Memory B cell (primary cell): ENCODE results near the gene ERC1.

ENCODE experiments used
- ATAC-seq: fragments of 150-1000 bp; cut with Tn5 transposase; 2 replicates; pipeline ENCODE4 v1.10.0; 2021; ENCODE audit warnings: low read depth, mild to moderate bottlenecking, moderate library complexity
- DNase-seq, 2 donors: peaks; one replicate each; pipeline ENCODE4 v3.0.0; 2022; ENCODE audit warnings: low spot score in 2 of 2
- H3K27ac Mint-ChIP-seq: one replicate; pipeline ENCODE4 v1.8.0; 2022; ENCODE audit warnings: mild to moderate bottlenecking, moderate library complexity, mixed read lengths
- H3K27me3 Mint-ChIP-seq: one replicate; pipeline ENCODE4 v1.8.0; 2022; ENCODE audit warnings: mixed read lengths
- H3K36me3 Mint-ChIP-seq: one replicate; pipeline ENCODE4 v1.8.0; 2022; ENCODE audit warnings: mild to moderate bottlenecking, mixed read lengths
- H3K4me1 Mint-ChIP-seq: one replicate; pipeline ENCODE4 v1.8.0; 2022; ENCODE audit warnings: mixed read lengths
- H3K4me3 Mint-ChIP-seq: one replicate; pipeline ENCODE4 v1.8.0; 2022; ENCODE audit warnings: mild to moderate bottlenecking, moderate library complexity, mixed read lengths
- H3K9me3 Mint-ChIP-seq: one replicate; pipeline ENCODE4 v1.8.0; 2022; ENCODE audit warnings: mixed read lengths

ERC1 gene

DNA sequence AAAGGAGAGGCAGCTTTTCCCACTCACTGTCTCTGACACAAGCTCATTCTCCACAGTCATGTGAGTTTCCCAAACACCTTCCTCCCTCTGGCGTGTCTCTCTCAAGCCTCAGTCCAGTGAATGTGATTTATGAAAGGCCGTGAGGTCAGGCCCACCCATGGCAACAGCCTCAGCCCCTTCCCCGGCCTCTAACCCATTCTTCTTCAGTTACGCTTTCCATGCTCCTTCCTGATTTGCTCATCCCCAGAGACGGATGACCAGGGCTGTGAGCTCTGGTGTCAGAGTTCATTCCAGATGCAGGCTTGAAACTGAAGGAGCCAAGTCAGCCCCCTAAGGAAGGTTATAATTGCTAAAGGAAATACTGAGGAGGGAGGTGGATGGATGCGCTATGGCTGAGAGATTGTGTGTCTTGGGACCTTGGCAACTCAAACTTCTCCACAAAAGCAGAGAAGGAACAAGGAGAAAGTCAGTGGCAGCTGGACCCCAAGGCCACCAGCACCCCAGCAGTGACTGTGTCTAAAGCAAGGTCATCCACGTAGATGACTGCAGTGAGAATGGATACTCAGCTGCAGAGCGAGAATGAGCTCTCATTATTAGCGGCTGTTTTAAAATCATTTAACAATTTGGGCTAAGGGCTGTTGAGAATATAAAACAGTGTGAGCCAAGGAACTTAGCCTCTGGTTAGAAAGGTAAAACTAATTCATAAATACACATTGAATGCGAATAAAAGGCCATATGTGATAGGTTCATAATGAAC lies 519.2 kb downstream of the ERC1 start:
- DNase-seq = no peak
- H3K4me1 Mint-ChIP-seq = peaks cover 3% of the 10 kb centered on the region
- H3K27me3 Mint-ChIP-seq = peaks cover 9% of the 10 kb centered on the region
- no peak for ATAC-seq
- no peak overlapping the region for H3K27ac Mint-ChIP-seq
- no peak overlapping the region for H3K4me3 Mint-ChIP-seq
- H3K9me3 Mint-ChIP-seq = no peaks in the 10 kb centered on the region
- H3K36me3 Mint-ChIP-seq = no peaks in the 10 kb centered on the region

DNA sequence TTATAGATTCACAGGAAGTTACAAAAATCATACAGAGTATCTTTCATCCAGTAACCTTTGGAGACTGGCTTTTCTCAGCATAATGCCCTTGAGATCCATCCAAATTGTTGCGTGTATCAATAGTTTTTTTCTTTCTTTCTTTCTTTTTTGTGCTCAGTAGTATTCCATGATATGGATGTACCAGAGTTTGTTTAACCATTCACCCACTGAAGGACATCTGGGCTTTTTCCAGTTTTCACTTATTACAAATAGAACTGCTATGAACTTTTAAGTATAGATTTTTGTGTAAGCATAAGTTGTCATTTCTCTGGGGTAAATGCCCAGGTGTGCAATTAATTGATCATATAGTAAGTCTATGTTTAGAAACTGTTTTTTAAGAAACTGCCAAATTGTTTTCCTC lies 524.0 kb downstream of the ERC1 start:
- ATAC-seq = no peak
- no peak for DNase-seq
- Mint-ChIP-seq H3K27ac (no peak overlapping the region), H3K4me1 (peaks cover 3% of the 10 kb centered on the region), H3K9me3 (peaks cover 2% of the 10 kb centered on the region), H3K27me3 (peaks cover 21% of the 10 kb centered on the region), H3K36me3 (peaks cover 2% of the 10 kb centered on the region), H3K4me3 (no peak overlapping the region)

DNA sequence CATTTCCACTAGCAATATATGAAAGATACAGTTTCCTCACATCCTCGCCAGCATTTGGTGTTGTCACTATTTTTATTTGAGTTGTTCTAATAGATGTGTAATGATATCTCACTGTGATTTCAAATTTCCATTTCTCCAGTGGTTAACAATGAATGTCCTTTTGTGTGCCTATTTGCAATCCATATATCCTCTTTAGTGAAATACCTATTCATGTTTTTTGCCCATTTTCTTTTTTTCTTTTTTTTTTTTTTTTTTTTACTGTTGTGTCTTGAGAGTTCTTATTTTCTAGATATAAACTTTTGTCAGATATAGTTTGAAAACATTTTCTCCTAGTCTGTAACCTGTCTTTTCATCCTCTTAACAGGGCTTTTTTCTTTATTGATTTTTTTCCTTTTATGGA lies 524.4 kb downstream of the ERC1 start:
- peaks cover 2% of the 10 kb centered on the region for H3K9me3 Mint-ChIP-seq
- H3K4me1 Mint-ChIP-seq = peaks cover 3% of the 10 kb centered on the region
- peaks cover 18% of the 10 kb centered on the region for H3K27me3 Mint-ChIP-seq
- ATAC-seq (no peak), DNase-seq (no peak)
- H3K4me3 Mint-ChIP-seq = no peak overlapping the region
- no peak overlapping the region for H3K27ac Mint-ChIP-seq
- peaks cover 2% of the 10 kb centered on the region for H3K36me3 Mint-ChIP-seq

GRCh38 chr12:1517007-1517406 lies 526.0 kb downstream of the ERC1 start:
- H3K4me1 Mint-ChIP-seq = peaks cover 3% of the 10 kb centered on the region
- H3K9me3 Mint-ChIP-seq = peaks cover 2% of the 10 kb centered on the region
- H3K4me3 Mint-ChIP-seq = no peak overlapping the region
- ATAC-seq = no peak
- H3K27ac Mint-ChIP-seq = no peak overlapping the region
- peaks cover 2% of the 10 kb centered on the region for H3K36me3 Mint-ChIP-seq
- no peak for DNase-seq
- H3K27me3 Mint-ChIP-seq = peaks cover 17% of the 10 kb centered on the region

- Mint-ChIP-seq H3K4me1 (peaks cover 3% of the 10 kb centered on the region), H3K4me3 (no peak overlapping the region), H3K27ac (no peak overlapping the region), H3K27me3 (peaks cover 17% of the 10 kb centered on the region), H3K36me3 (peaks cover 2% of the 10 kb centered on the region), H3K9me3 (peaks cover 2% of the 10 kb centered on the region)
- DNase-seq = no peak
- no peak for ATAC-seq
Measured at GRCh38 chr12:1517734-1518525, 526.9 kb downstream of the ERC1 start.

- peaks cover 2% of the 10 kb centered on the region for H3K36me3 Mint-ChIP-seq
- H3K9me3 Mint-ChIP-seq = peaks cover 2% of the 10 kb centered on the region
- H3K4me1 Mint-ChIP-seq = no peaks in the 10 kb centered on the region
- ATAC-seq = no peak
- no peak for DNase-seq
- no peak overlapping the region for H3K27ac Mint-ChIP-seq
- H3K27me3 Mint-ChIP-seq = peaks cover 21% of the 10 kb centered on the region
- no peak overlapping the region for H3K4me3 Mint-ChIP-seq
Measured at GRCh38 chr12:1518591-1519516, 527.8 kb downstream of the ERC1 start.

DNA sequence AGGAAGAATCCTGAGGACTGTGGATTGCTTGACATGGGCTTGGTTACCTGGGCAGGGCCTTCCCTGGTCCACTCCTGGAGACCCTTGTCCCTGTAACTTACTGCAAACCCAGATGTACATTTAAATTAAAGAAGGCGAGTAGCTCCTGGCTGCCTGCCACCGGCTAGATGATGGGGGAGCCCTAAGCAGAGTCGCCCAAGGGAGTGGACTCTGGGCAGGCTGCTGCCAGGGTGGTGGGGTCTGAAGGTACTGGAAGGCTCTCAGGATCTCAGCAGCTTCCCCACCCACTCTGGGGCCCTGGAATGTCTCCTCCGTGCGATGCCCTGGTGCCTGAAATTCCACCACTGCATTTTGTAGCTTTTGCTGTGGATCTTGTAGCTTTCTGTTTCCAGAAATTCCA lies 528.6 kb downstream of the ERC1 start:
- no peaks in the 10 kb centered on the region for H3K4me1 Mint-ChIP-seq
- ATAC-seq = no peak
- H3K27me3 Mint-ChIP-seq = peaks cover 24% of the 10 kb centered on the region
- H3K36me3 Mint-ChIP-seq = peaks cover 2% of the 10 kb centered on the region
- DNase-seq = no peak
- no peak overlapping the region for H3K27ac Mint-ChIP-seq
- peaks cover 2% of the 10 kb centered on the region for H3K9me3 Mint-ChIP-seq
- H3K4me3 Mint-ChIP-seq = no peak overlapping the region

- Mint-ChIP-seq H3K36me3 (no peaks in the 10 kb centered on the region), H3K27me3 (peaks cover 37% of the 10 kb centered on the region), H3K9me3 (no peaks in the 10 kb centered on the region), H3K27ac (no peak overlapping the region), H3K4me3 (no peak overlapping the region), H3K4me1 (peaks cover 8% of the 10 kb centered on the region)
- ATAC-seq (no peak), DNase-seq (no peak)
Measured at GRCh38 chr12:1523046-1523445, 532.0 kb downstream of the ERC1 start.

DNA sequence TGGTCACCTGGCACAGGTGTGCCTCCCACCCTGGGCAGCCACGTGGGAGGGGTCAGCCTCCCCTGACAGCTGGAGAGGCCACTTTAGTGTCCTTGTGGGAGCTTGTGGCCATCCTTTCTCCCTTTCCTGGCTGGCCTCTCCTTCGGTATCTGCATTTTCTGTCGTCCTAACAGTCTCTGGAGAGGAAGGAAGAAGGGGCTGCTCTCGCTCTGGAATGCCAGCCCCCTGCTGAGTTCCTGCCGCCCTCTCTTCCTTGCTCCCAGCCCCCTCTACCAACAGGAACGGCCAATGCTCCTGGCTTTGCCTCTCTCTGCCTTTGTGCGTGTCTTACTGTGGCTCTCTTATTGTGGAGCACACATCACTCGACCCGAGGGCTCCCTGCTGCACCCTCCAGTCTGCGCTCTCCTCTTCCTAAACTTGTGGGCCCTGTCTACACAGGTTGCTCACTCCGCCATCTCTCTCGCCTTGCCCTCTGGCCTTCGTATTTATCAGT lies 532.6 kb downstream of the ERC1 start:
- H3K4me1 Mint-ChIP-seq = peaks cover 8% of the 10 kb centered on the region
- H3K27me3 Mint-ChIP-seq = peaks cover 37% of the 10 kb centered on the region
- no peak overlapping the region for H3K27ac Mint-ChIP-seq
- H3K9me3 Mint-ChIP-seq = no peaks in the 10 kb centered on the region
- no peak overlapping the region for H3K4me3 Mint-ChIP-seq
- DNase-seq (no peak), ATAC-seq (no peak)
- H3K36me3 Mint-ChIP-seq = no peaks in the 10 kb centered on the region

DNA sequence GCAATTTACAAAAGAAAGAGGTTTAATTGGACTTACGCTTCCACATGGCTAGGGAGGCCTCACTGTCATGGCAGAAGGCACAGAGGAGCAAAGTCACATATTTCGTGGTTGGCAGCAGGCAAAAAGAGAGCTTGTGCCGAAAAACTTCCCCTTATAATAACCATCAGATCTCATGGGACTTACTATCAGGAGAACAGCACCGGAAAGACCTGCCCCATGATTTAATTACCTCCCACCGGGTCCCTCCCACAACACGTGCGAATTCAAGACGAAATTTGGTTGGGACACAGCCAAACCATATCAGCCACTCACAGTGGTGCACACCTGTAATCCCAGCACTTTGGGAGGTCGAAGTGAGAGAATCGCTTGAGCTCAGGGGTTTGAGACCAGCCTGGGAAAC lies 534.8 kb downstream of the ERC1 start:
- Mint-ChIP-seq H3K4me1 (peaks cover 10% of the 10 kb centered on the region), H3K27ac (no peak overlapping the region), H3K27me3 (peaks cover 32% of the 10 kb centered on the region), H3K36me3 (no peaks in the 10 kb centered on the region), H3K9me3 (no peaks in the 10 kb centered on the region), H3K4me3 (peak overlapping the region; percentile 19)
- DNase-seq = no peak
- peak; percentile 36 for ATAC-seq

GRCh38 chr12:1527789-1528188 lies 536.8 kb downstream of the ERC1 start:
- no peaks in the 10 kb centered on the region for H3K36me3 Mint-ChIP-seq
- no peak for ATAC-seq
- H3K4me3 Mint-ChIP-seq = no peak overlapping the region
- H3K4me1 Mint-ChIP-seq = peaks cover 15% of the 10 kb centered on the region
- H3K27me3 Mint-ChIP-seq = peaks cover 37% of the 10 kb centered on the region
- H3K9me3 Mint-ChIP-seq = no peaks in the 10 kb centered on the region
- no peak overlapping the region for H3K27ac Mint-ChIP-seq
- DNase-seq = no peak

DNA sequence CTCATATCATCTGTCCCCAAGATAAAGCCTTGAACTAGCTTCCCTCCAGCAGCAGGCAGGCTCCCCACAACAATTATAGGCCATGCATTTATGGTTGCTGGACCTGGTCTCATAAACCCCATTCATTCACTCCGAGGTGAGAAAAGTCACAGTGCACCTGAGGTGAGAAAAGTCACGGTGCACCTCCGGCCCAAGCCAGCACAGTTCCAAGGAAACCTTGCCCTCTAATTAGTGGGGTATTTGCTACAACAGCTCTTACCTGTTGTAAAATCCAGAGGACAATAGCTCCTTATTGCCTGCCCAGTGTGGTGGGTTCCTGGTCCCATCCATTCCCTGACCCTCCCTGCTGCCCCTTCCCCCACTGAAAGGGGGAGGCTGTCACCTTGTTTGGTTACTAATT lies 537.8 kb downstream of the ERC1 start:
- Mint-ChIP-seq H3K27me3 (peaks cover 34% of the 10 kb centered on the region), H3K9me3 (no peaks in the 10 kb centered on the region), H3K4me3 (no peak overlapping the region), H3K27ac (no peak overlapping the region), H3K36me3 (no peaks in the 10 kb centered on the region), H3K4me1 (peaks cover 23% of the 10 kb centered on the region)
- no peak for DNase-seq
- ATAC-seq = no peak

DNA sequence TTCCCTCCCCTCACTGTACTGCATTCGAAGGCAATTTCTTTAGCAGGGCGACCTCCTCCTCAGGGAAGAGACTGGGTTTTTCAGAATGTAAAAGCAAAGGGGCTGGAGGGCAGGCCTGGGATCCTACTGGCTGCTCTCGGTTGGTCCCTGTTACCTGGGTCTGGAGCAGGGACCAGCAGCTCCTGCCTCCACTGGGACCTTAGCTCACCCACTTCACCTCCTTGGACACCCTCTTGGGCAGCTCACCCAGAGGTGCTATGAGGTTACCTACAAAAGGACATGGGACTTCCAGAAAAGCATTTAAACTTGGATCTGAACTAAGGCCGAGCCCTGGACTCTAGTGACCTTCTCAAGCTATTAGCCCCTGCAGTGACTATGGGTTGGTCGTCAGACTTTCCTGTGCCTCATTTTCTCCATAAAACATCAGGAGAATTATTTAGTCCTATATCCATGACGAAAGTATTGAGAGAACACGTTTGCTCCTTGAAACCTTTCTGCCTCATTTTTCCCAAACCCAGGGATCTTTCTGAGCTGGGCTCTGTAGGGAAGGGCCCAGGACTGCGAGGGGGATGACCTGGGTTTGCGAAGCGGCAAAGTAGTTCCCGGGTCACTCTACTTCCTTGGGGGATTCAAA lies 538.3 kb downstream of the ERC1 start:
- H3K9me3 Mint-ChIP-seq = no peaks in the 10 kb centered on the region
- ATAC-seq (no peak), DNase-seq (no peak)
- H3K36me3 Mint-ChIP-seq = no peaks in the 10 kb centered on the region
- H3K27ac Mint-ChIP-seq = no peak overlapping the region
- peaks cover 26% of the 10 kb centered on the region for H3K4me1 Mint-ChIP-seq
- H3K4me3 Mint-ChIP-seq = peak overlapping the region; percentile 93
- H3K27me3 Mint-ChIP-seq = peaks cover 32% of the 10 kb centered on the region
